Kidney (tissue), 14 donors: ENCODE data around the gene DSG2. TPM values are rescaled to one million over a fixed set of nuclear protein-coding genes. Genes with fewer than 3 reads are reported as not detected.

Experiments
- DNase-seq, 5 donors: peaks; one replicate each; pipeline ENCODE4 v3.0.0-alpha.2; 2013 to 2020
- FAIRE-seq: peaks from 2 replicates; lab custom pipeline; 2012; peaks lifted over from hg19 to GRCh38; lab: Jason Lieb, UNC
- H3K27ac ChIP-seq, 2 donors: one replicate each; pipeline ENCODE4 v1.7.0; 2013; ENCODE audit warnings: low read depth in 2 of 2, low read length in 2 of 2, inconsistent platforms in 1 of 2
- H3K27me3 ChIP-seq: one replicate; pipeline ENCODE4 v1.7.1; 2013; ENCODE audit warnings: low read length, inconsistent platforms; ENCODE audit not compliant: control insufficient read depth, insufficient read depth
- H3K36me3 ChIP-seq, 3 donors: one replicate each; pipeline versions ENCODE4 v1.7.0 to v1.7.1; 2013; ENCODE audit warnings: low read length in 3 of 3, control low read depth in 1 of 3, inconsistent platforms in 1 of 3; ENCODE audit not compliant: insufficient read depth in 3 of 3, control insufficient read depth in 2 of 3
- H3K4me1 ChIP-seq, 3 donors: one replicate each; pipeline versions ENCODE4 v1.7.0 to v1.7.1; 2013; ENCODE audit warnings: low read length in 3 of 3, inconsistent platforms in 1 of 3, low read depth in 1 of 3; ENCODE audit not compliant: control insufficient read depth in 2 of 3, insufficient read depth in 2 of 3
- H3K4me3 ChIP-seq, 3 donors: one replicate each; pipeline versions ENCODE4 v1.7.0 to v1.8.1; 2013; ENCODE audit warnings: low read length in 3 of 3, control low read depth in 1 of 3, inconsistent platforms in 1 of 3
- H3K9ac ChIP-seq, 3 donors: one replicate each; pipeline versions ENCODE4 v1.7.0 to v1.7.1; 2013; ENCODE audit warnings: low read length in 3 of 3, control low read depth in 1 of 3, inconsistent platforms in 1 of 3
- H3K9me3 ChIP-seq, 3 donors: one replicate each; pipeline versions ENCODE4 v1.7.0 to v1.7.1; 2013; ENCODE audit warnings: low read length in 3 of 3, control low read depth in 1 of 3, inconsistent platforms in 1 of 3; ENCODE audit not compliant: control insufficient read depth in 2 of 3, insufficient read depth in 1 of 3
- CTCF ChIP-seq: IDR thresholded peaks from 3 replicates; pipeline ENCODE4 v1.5.1; 2012; ENCODE audit warnings: mild to moderate bottlenecking, moderate library complexity, borderline replicate concordance; ENCODE audit not compliant: insufficient read depth; ENCODE audit errors: extremely low read depth
- intact Hi-C: fragments of 100-400 bp; cut with DNase I; formaldehyde crosslinking; loops from one replicate; pipeline ENCODE4 v1.11.1; 2022
- polyA plus RNA-seq: library from polyadenylated mRNA; stranded (reverse); fragments of 350-450 nt; fragmentation: Illumina TruSeq; extraction: RNeasy Lipid Tissue Mini Kit (QIAGEN cat#74804); gene quantifications from one replicate; pipeline ENCODE4 v1.2.3, GENCODE V29; 2014; ENCODE audit warnings: low read depth, low replicate concordance; ENCODE audit not compliant: insufficient read depth
- total RNA-seq: library from RNA; stranded (reverse); fragmentation: NEBNext Ultra II Directional; extraction: Animal tissue kit (Norgen Biotek cat#: 25700); gene quantifications from one replicate; pipeline ENCODE4 v1.2.1, GENCODE V29; 2021
- donor health status: control.
- donor health status: control.
- donor health status: control.
- donor health status: control.
- donor health status: control.
- donor health status: DM: yes; HTN: yes; CAD: no.
- donor health status: Normal renal cell carcinoma (clear cell type).

Gene DSG2
- total and polyA plus RNA-seq, 2 donors from 2014 or later = 20.5 to 63.0 TPM

- no peak overlapping the region for H3K27ac ChIP-seq
- H3K9ac ChIP-seq = no peak overlapping the region
- intact Hi-C loops = no loop called here
- no peak for FAIRE-seq
- no peaks in the 10 kb centered on the region for H3K36me3 ChIP-seq
- no peak for TF ChIP-seq CTCF
- no peaks in the 10 kb centered on the region for H3K27me3 ChIP-seq
- no peak for DNase-seq
- H3K9me3 ChIP-seq = no peaks in the 10 kb centered on the region
- peaks cover 0 to 2% (median 0%) of the 10 kb centered on the region in 3 donors for H3K4me1 ChIP-seq
- H3K4me3 ChIP-seq = no peak overlapping the region
These were observed 15.4 kb downstream of the DSG2 start for GRCh38 chr18:31513189-31513935.

- H3K4me1 ChIP-seq = no peaks in the 10 kb centered on the region
- intact Hi-C loops = no loop called here
- no peak overlapping the region for H3K27ac ChIP-seq
- H3K36me3 ChIP-seq = no peaks in the 10 kb centered on the region
- no peak overlapping the region for H3K9ac ChIP-seq
- DNase-seq (no peak), FAIRE-seq (no peak)
- no peaks in the 10 kb centered on the region for H3K9me3 ChIP-seq
- no peak overlapping the region for H3K4me3 ChIP-seq
- TF ChIP-seq CTCF = no peak
- H3K27me3 ChIP-seq = no peaks in the 10 kb centered on the region
These were observed 18.5 kb downstream of the DSG2 start for GRCh38 chr18:31516437-31516836.

- Histone ChIP-seq H3K27me3 (no peaks in the 10 kb centered on the region), H3K4me3 (no peak overlapping the region), H3K9me3 (no peaks in the 10 kb centered on the region), H3K9ac (no peak overlapping the region), H3K4me1 (no peaks in the 10 kb centered on the region), H3K36me3 (peaks cover 0 to 8% (median 0%) of the 10 kb centered on the region in 3 donors), H3K27ac (no peak overlapping the region)
- FAIRE-seq = no peak
- intact Hi-C loops = no loop called here
- no peak for TF ChIP-seq CTCF
- DNase-seq = no peak
These were observed 28.4 kb downstream of the DSG2 start for GRCh38 chr18:31526374-31526773.
